ENCODE data around the gene HAPLN2. TPM values are rescaled to one million over a fixed set of nuclear protein-coding genes. Genes with fewer than 3 reads are reported as not detected.

The HAPLN2 gene
- total RNA-seq, 1 donor, result not detected

GRCh38 chr1:156598125-156598524 lies 21.1 kb upstream of the HAPLN2 start:
- no peak overlapping the region for H3K4me3 ChIP-seq (ENCODE audit: low read depth, low read length)
- TF ChIP-seq, protein P1, sequence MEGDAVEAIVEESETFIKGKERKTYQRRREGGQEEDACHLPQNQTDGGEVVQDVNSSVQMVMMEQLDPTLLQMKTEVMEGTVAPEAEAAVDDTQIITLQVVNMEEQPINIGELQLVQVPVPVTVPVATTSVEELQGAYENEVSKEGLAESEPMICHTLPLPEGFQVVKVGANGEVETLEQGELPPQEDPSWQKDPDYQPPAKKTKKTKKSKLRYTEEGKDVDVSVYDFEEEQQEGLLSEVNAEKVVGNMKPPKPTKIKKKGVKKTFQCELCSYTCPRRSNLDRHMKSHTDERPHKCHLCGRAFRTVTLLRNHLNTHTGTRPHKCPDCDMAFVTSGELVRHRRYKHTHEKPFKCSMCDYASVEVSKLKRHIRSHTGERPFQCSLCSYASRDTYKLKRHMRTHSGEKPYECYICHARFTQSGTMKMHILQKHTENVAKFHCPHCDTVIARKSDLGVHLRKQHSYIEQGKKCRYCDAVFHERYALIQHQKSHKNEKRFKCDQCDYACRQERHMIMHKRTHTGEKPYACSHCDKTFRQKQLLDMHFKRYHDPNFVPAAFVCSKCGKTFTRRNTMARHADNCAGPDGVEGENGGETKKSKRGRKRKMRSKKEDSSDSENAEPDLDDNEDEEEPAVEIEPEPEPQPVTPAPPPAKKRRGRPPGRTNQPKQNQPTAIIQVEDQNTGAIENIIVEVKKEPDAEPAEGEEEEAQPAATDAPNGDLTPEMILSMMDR (IDR thresholded peaks at IDR 0.05; ENCODE audit: insufficient read depth, low read length), result no peak
- DNase-seq (ENCODE audit: low read depth), result no peak

DNA sequence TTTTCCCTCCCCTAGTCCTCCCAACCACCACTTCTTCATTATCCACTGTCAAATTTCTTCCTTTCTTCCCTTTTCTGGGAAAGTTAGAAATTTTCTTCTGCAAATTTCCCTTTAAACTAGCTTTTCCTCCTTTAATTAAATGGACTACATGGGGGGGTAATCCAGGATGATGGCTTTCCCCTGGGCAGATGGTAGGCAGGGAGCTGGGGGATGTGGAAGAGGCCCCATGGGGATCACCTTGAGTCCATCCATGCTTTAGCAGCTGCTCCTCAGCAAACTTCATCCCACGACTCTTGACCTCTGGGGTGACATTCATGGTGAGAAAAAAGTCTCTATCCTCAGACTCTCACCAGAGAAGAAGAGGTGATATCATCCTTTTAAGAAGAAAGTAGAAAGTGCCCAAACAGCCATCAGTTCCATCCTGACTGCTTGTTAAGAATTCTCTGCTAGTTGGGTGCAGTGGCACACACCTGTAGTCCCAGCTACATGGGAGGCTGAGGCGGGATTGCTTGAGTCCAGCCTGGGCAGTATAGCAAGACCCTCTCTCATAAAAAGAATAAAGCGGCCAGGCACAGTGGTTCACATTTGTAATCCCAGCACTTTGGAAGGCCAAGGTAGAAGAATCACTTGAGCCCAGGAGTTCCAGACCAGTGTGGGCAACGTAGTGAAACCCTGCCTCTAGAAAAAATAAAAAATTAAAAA lies 20.3 kb upstream of the HAPLN2 start:
- H3K4me3 ChIP-seq (ENCODE audit: low read depth, low read length), result no peak overlapping the region
- TF ChIP-seq, protein P1 (IDR thresholded peaks at IDR 0.05; ENCODE audit: insufficient read depth, low read length), result no peak

GRCh38 chr1:156599811-156600210 lies 19.4 kb upstream of the HAPLN2 start:
- TF ChIP-seq, protein P1 (IDR thresholded peaks at IDR 0.05; ENCODE audit: insufficient read depth, low read length), result no peak
- no peak overlapping the region for H3K4me3 ChIP-seq (ENCODE audit: low read depth, low read length)

More for the DNA sequence above, 20.3 kb upstream of the HAPLN2 start:
- no peak for DNase-seq (ENCODE audit: low read depth)

DNA sequence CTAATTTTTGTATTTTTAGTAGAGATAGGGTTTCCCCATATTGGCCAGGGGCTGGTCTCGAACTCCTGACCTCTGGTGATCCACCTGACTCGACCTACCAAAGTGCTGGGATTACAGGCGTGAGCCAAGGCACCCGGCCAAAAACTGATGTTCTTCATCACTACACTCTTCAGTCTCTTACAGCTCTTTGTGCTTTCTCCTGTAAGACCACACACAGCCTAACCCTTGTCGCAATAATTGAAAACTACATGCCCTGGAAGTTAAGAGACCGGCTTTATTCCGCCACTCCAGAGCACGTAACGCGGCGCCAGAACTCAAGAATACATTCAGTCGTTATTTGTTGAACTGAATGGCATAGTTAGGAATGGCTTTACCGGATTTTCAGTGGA lies 18.5 kb upstream of the HAPLN2 start:
- TF ChIP-seq, protein P1 (IDR thresholded peaks at IDR 0.05; ENCODE audit: insufficient read depth, low read length), result no peak
- no peak for DNase-seq (ENCODE audit: low read depth)
- H3K4me3 ChIP-seq (ENCODE audit: low read depth, low read length), result peak overlapping the region; percentile 94

More at GRCh38 chr1:156599811-156600210, 19.4 kb upstream of the HAPLN2 start:
- no peak for DNase-seq (ENCODE audit: low read depth)

GRCh38 chr1:156601122-156601830 lies 17.9 kb upstream of the HAPLN2 start, which contains the start of gene GPATCH4:
GPATCH4 (minus strand) TSS chr1:156601479.
- peak; percentile 96 for DNase-seq (ENCODE audit: low read depth)
- TF ChIP-seq, protein P1 (IDR thresholded peaks at IDR 0.05; ENCODE audit: insufficient read depth, low read length), result no peak
- H3K4me3 ChIP-seq (ENCODE audit: low read depth, low read length), result peak within 1 kb of the TSS; percentile 94

GRCh38 chr1:156601892-156602291 lies 17.3 kb upstream of the HAPLN2 start:
- TF ChIP-seq, protein P1 (IDR thresholded peaks at IDR 0.05; ENCODE audit: insufficient read depth, low read length), result no peak
- DNase-seq (ENCODE audit: low read depth), result no peak
- peak overlapping the region; percentile 94 for H3K4me3 ChIP-seq (ENCODE audit: low read depth, low read length)

All from fibroblast of the aortic adventitia (primary cell).